Measurements from ENCODE around the gene FOXN3.
A peak's percentile ranks its signal among the peaks of the same experiment; 100 is the strongest.

FOXN3 gene

DNA sequence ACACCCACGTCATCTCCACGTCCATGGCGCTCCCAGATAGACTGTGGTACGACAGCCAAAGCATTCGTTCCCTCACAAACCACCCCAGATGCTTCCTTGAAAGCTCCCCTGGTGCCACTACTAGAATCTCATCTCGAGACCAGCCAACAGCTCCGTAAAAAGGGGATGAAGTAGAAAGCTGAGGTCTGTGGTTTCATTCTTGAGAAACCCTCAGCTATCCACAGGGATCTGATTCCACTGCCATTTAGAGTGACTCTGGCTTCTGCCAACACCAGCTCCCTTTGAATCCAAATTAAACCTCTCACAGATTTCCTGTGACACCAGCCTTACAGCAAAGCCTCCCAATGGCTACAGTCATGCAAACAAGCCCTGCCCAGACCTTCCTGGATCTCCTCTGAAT, 18.5 kb upstream of the FOXN3 start:
- DNase-seq: no peak
- in situ Hi-C loops (cut with MboI; ENCODE audit: low pct_unique_long_range_greater_than_20kb, low sequenced_read_pairs): no loop called here

DNA sequence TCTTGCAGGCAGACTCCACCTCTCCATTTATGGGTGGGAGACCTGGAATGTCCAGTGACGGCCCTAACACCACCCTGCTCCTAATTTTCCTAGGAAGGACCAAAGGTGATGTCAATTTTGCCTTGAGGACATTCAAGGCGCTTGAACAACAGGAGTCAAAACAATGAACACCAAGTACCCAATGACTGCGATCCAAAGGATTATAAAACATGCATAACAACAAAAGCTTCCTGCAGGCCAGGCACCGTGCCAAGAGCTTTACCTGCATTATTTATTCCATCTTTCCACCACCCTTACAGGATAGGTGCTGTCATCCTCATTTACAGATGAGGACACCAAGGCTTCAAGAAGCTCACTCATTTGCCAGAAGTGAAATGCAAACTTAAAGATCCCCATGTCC, 15.2 kb upstream of the FOXN3 start:
- DNase-seq: no peak
- in situ Hi-C loops (cut with MboI; ENCODE audit: low pct_unique_long_range_greater_than_20kb, low sequenced_read_pairs): no loop called here

DNA sequence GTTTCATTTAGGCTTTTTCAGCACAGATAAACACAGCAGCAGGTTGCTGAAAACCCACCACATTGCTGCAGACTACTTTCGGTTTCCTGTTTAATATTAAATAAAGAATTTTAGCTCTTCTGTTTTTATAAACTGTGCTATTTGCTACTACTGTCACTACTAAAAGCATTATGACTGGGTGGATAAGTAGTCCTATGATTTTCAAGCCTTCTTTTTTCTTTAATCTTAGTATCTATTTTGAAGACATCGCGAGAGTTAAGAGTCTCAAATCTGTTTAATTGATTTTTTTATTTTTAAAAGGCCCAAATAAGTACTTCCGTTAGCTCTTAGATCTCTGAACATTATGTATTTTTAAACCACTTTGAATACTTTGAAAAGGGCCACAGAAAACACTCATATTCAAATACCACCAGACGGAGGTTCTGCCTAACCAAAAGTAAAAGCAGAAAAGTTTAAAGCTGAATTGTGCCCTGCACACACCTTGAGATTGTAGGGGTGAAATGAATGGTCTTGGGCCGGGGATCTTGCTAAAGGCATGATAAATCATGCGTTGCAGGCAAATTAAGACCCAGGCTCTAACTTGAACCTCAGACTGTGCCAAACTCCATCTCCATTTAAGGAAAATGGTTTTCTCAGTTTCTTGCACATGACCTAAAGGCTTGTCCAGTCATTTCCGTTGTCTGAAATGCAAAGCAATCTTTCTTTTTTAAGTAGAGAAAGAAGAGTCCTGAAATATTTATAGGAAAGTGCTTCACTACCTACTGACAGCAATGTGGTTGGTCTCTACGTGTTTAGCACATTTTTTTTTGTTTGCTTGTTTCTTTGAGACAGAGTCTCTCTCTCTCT, 13.6 kb upstream of the FOXN3 start:
- in situ Hi-C loops (cut with MboI; ENCODE audit: low pct_unique_long_range_greater_than_20kb, low sequenced_read_pairs): no loop called here
- DNase-seq: no peak

- DNase-seq: peak; percentile 65
- in situ Hi-C loops (cut with MboI; ENCODE audit: low pct_unique_long_range_greater_than_20kb, low sequenced_read_pairs): no loop called here
Measured at GRCh38 chr14:89429199-89430181, 12.5 kb upstream of the FOXN3 start.

DNA sequence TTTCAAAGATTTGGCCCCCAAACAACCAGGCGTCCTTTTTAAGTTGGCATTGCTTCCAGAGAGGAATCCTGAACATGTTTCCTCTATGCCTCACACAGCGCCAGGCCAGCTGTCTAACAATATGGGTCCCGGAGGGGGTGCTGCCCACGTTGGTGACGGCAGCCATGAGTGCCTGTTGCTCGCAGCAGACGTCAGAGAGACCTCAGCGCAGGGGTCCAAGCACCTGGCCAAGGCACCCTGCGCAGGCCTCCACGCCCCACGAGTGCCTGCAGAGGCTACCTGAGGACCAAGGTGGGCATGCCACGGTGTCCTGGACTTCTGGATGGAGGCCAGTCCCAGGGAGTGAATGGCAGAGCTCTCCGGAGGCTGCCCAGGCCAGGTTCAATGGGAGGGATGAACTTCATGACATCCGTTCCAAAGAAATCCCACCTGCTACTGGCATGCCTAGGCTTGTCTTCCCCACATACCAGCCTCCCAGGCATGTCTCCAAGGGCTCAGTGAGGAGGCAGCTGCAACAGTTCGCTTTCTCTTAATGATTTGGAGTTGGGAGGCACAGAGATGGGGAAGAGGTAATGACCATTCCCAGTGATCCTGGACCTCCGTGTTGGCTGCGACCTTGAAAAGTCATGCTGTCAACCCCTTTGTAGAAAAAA, 11.6 kb upstream of the FOXN3 start:
- in situ Hi-C loops (cut with MboI; ENCODE audit: low pct_unique_long_range_greater_than_20kb, low sequenced_read_pairs): no loop called here
- peak; percentile 28 for DNase-seq

GRCh38 chr14:89428173-89428523, 11.1 kb upstream of the FOXN3 start:
- DNase-seq: no peak
- in situ Hi-C loops (cut with MboI; ENCODE audit: low pct_unique_long_range_greater_than_20kb, low sequenced_read_pairs): no loop called here

GRCh38 chr14:89427426-89428172, 10.6 kb upstream of the FOXN3 start:
- in situ Hi-C loops (cut with MboI; ENCODE audit: low pct_unique_long_range_greater_than_20kb, low sequenced_read_pairs): no loop called here

GRCh38 chr14:89425931-89426330, 8.9 kb upstream of the FOXN3 start:
- DNase-seq: no peak
- in situ Hi-C loops (cut with MboI; ENCODE audit: low pct_unique_long_range_greater_than_20kb, low sequenced_read_pairs): no loop called here

More at GRCh38 chr14:89427426-89428172, 10.6 kb upstream of the FOXN3 start:
- no peak for DNase-seq

DNA sequence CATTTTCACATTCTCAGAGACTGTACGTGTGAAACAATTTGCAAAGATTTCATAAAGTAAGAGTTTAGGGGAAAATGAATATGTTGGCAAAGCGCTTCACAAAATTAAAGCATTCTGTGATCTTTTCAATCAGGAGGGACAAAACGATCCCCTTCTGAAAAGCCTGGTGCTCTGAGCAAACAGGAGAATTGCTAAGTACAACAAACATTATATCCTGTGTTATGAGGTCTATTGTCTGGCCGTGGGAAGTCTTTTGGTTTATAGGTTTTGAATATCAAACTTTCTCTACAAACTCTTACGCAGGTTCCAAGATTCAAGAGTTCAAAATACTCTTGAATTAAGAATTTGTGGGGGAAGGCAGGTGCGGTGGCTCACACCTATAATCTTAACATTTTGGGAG, 7.2 kb upstream of the FOXN3 start:
- in situ Hi-C loops (cut with MboI; ENCODE audit: low pct_unique_long_range_greater_than_20kb, low sequenced_read_pairs): no loop called here
- no peak for DNase-seq

- in situ Hi-C loops (cut with MboI; ENCODE audit: low pct_unique_long_range_greater_than_20kb, low sequenced_read_pairs): no loop called here
- no peak for DNase-seq
Measured at GRCh38 chr14:89422952-89423345, 5.9 kb upstream of the FOXN3 start.

- in situ Hi-C loops (cut with MboI; ENCODE audit: low pct_unique_long_range_greater_than_20kb, low sequenced_read_pairs): no loop called here
- no peak for DNase-seq
Measured at GRCh38 chr14:89422181-89422951, 5.3 kb upstream of the FOXN3 start.

GRCh38 chr14:89420502-89420901, 3.5 kb upstream of the FOXN3 start:
- in situ Hi-C loops (cut with MboI; ENCODE audit: low pct_unique_long_range_greater_than_20kb, low sequenced_read_pairs): no loop called here
- DNase-seq: no peak

GRCh38 chr14:89419973-89420482, 3.0 kb upstream of the FOXN3 start:
- in situ Hi-C loops (cut with MboI; ENCODE audit: low pct_unique_long_range_greater_than_20kb, low sequenced_read_pairs): no loop called here
- no peak for DNase-seq

DNA sequence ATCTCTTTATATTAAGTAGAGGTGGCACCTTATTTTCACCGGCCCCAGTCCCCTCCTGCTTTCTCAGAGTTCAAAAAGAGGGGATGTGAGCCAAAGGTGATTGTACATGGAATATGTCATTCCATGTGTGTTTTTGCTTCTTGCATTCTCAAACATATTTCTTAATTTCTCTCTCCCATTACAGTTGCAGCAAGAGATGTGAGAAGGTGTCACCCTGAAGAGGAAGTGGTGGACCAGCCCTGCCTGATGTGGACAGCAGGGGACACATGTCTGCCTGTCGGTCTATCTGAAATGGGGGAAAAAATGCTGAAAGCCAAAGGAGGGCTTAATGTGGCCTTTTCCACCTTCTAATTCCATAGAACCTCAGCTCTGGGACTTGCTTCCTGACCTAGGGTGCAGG, 1.9 kb upstream of the FOXN3 start:
- DNase-seq: no peak
- in situ Hi-C loops (cut with MboI; ENCODE audit: low pct_unique_long_range_greater_than_20kb, low sequenced_read_pairs): no loop called here

- DNase-seq: peak; percentile 25
Measured at GRCh38 chr14:89418452-89418851, 1.4 kb upstream of the FOXN3 start.

DNA sequence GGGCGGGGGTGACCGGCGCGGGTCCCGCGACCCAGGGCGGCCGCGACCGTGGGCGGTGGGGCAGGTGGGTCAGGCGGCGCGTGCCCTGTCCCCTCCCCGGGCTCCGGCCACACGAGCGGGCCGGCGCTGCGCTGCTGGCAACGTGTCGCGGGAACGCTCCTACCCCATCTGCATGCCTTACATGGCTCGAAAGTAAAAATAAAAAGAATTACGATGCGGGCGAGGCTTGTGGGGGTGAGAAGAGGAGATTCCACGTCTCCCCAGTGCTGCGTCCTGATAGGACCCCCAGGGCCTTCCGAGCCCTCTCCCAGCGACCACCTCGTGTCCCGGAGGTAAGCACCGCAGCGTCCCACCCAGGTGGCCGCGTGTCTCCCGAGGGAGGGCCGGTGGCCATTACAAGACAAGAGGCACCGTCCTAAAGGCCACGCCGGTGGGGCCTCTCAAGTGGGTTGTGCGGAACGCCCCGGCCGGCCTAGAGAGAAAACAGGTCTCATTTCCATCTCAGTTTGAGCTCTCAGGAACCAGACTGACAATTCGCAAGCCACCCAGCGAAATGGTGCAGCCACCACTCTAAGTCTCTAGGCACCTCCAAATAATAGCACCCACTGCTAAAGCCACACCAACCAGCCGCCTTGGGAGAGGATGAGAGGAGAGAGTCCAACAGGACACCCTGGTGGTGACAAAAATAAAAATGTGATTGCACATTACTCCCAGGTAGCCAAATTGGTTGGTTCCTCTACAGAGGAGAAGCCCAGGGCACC, 612 bp upstream of the FOXN3 start:
- DNase-seq: peak; percentile 85
- in situ Hi-C loops (cut with MboI; ENCODE audit: low pct_unique_long_range_greater_than_20kb, low sequenced_read_pairs): no loop called here

More at GRCh38 chr14:89418452-89418851, 1.4 kb upstream of the FOXN3 start:
- in situ Hi-C loops (cut with MboI; ENCODE audit: low pct_unique_long_range_greater_than_20kb, low sequenced_read_pairs): no loop called here

Data from KBM-7 (cell line).